GM12874 (cell line): Measurements from ENCODE around the gene LIX1L.

ENCODE experiments used
- TF ChIP-seq, protein P1 (sequence below): IDR thresholded peaks from 2 replicates; pipeline ENCODE4 v1.5.1; 2011; ENCODE audit warnings: low read depth, mild to moderate bottlenecking, control low read depth, low read length, moderate library complexity; ENCODE audit not compliant: insufficient read depth

Gene LIX1L

DNA sequence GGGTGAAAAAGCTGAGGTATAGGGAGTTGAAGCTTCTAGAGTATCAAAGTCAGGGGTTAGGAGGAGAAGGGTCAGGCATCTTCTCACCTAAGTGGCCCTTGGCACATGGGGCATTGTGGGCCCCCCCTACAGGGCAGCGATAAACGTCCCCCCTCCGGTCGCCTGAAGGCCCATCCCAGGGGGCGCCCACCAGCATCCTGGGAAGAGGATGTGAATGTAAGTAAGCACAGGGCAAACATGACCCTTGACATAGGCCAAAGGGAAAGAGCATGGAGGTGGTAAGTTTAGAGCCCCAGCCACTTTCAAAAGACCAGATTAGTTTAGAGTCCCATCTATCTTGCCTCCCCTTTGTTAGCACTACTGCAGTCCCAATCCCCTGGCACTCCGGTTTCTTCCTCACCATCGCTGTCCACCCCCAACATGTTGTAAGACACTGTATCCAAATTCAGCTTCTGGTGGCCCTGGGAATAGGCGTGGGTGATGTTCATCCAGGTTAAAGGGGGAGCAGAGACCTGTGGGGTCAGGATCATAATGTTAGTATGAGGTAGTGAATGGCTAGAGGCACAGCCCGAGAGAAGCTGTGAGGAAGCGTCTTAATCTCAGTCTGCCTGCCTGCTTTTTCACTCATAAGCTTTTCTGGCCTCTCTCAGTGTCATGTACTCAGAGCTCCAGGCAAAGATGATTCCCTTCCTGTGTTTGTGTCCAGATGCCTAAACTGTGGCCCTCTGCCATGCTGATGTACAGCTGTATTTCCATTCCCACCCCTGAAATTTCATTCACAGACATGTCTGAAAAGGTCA lies 50.7 kb downstream of the LIX1L start:
- TF ChIP-seq, protein P1, sequence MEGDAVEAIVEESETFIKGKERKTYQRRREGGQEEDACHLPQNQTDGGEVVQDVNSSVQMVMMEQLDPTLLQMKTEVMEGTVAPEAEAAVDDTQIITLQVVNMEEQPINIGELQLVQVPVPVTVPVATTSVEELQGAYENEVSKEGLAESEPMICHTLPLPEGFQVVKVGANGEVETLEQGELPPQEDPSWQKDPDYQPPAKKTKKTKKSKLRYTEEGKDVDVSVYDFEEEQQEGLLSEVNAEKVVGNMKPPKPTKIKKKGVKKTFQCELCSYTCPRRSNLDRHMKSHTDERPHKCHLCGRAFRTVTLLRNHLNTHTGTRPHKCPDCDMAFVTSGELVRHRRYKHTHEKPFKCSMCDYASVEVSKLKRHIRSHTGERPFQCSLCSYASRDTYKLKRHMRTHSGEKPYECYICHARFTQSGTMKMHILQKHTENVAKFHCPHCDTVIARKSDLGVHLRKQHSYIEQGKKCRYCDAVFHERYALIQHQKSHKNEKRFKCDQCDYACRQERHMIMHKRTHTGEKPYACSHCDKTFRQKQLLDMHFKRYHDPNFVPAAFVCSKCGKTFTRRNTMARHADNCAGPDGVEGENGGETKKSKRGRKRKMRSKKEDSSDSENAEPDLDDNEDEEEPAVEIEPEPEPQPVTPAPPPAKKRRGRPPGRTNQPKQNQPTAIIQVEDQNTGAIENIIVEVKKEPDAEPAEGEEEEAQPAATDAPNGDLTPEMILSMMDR: no peak

DNA sequence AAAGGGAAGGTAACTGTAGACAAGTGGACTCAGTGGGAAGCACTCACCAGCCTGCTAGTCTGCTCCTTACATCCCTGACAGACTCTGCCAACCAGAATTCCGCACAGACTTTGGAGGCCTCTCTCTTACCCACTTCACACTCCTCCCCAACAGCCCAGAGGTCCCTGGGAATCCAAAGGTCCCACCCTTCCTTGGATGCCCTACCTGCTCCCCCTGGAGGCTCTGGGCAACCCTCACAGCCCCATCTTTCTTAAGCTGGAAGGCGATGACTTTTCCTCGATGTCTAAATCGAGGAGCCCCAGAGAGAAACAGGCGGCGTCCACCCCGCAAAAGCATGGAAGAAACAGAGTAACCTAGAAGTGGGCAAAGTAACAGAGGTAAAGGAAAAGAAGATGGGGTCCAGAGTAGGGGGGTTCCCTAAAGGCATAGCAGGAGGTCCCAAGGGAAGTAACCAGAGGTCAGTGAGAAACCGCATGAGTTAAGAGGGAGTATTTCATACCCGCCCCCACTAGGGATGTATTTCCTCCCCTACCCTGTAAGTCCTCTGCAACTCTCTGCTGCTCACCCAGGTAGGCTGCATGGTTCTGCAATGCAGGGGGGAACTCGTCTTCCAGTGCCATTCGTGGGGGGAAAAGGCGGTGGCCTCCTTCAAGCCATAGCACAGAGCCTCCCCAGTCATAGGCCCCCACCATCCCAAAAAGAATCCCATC lies 56.4 kb downstream of the LIX1L start:
- TF ChIP-seq, protein P1: no peak

DNA sequence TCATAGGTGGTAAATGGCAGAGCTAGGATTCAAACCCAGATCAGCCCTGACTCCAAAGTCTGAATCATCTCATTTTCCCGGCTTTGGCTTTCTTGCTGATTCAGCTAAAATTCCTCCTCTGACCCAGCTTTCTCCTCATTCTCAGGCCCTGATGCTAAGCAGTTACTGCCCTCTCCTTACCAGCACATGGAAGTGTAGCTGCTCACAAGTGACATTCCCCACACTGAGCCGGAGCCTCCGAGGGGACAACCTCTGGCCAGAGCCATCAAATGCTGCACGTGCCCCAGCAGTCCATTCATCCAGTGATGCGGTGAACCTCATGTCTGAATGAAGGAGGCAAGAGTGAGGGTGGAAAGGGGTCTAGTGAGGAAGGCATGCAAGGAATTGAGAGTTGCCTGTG lies 59.1 kb downstream of the LIX1L start:
- TF ChIP-seq, protein P1: no peak

DNA sequence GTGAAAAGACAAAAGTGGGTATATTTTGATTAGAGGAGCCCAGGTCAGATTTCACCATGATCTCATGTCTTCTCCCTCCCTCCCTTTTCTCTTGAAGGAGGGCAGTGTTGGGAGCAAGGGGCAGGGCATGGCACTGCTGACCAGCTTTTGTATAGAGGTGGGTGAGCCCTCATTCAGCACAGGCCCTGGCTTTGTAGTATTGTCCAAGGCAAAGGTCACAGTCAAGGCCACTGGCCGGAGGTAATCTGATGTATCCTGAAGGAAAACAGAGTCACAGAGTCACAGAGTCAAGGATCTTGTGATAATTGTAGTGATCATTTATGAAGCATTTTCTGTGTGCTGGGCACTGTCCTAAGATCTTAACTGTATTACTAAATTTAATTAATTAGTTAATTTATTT lies 59.8 kb downstream of the LIX1L start:
- TF ChIP-seq, protein P1: no peak

DNA sequence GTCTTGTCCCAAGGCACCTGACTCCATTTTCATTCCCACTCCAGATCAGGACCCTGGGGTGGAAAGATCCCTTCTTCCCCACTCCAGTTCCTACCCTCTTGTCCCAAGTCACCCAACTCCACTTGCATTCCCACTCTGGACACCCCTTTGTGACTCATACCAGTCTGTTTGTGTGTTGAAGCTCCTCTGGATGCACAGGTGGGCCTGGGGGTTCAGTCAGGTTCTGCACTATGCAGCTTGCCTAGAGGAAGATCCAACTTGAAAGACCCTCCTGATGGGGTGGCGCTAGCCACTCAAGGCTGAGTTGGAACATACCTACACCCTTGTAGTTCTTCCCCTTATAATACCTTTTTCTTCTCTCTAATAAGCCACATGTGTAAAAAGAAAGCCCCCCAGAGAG lies 62.3 kb downstream of the LIX1L start:
- TF ChIP-seq, protein P1: no peak

DNA sequence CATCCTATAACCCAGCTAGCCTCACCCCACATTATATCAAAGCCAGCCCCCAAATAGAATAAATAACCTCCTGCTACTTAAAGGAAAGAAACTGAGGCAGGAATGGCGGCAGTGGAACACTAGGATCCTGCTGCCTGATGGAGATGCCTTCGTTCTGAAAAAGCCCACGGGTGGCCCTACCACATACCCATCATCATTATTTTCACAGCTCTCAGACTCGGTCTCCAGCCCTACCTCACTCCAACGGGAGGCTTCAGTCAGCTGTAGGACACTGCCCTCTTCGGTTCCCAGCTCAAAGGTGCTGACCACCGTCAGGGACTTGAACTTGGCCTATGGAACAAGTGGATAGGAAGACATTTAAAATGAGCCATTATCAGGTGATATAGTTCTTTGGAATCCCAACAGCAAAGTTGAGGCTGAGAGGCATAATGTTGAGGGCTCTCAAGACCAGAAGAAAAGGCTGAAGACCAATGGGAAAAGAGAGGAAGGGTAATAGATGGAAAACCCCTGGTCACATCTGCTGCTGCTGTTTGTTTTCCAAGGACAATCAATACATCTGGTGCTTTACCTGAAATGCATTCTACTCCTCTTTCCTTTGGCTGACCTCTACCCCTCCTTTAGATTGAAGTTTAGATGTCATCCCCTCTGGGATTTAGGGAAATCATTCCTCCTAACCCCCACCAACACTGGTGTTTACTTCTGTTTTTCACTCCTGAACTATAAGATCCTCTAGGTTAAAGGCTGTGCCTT lies 64.3 kb downstream of the LIX1L start:
- TF ChIP-seq, protein P1: no peak

DNA sequence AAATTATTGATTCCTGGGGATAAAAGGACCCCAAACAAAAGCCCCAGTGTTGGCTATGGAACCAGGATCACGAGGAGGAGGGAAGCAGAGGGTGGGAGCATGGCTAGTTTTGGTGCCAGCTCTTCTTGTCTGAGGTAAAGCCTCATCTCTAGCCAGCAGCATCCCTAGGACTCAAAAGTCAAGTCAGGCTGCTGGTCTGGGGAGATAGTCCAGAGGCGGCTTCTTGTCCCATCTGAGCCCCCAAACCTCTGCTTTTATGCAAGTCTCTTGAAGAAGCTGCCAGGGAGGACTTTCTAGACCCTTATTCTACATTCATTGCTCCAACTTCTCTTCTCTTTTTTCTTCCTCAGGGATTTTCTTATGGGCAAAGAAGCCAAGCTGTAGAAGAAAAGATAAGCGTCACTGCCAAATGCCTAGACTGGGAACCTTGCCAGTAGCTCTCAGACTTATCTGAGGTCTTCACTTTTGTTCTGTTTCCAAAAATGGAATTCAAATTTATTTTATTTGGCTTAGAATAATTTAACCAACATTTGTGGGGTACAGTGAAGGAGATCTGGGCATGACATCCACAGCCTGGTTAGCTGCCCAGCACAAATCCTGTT lies 65.2 kb downstream of the LIX1L start:
- TF ChIP-seq, protein P1: no peak
